Measurements from ENCODE around the gene ZC3H14. TPM values are rescaled to one million over a fixed set of nuclear protein-coding genes. Genes with fewer than 3 reads are reported as not detected.

Gene ZC3H14
- total RNA-seq, 1 donor from 2014 or later = 62.2 TPM

- no peak for TF ChIP-seq CTCF (IDR thresholded peaks at IDR 0.05)
- peaks cover 36 to 50% of the 10 kb centered on the region in 2 donors for H3K36me3 ChIP-seq
- intact Hi-C loops (cut with DNase I) = no loop called here
Measured at GRCh38 chr14:88612981-88613380, 50.1 kb downstream of the ZC3H14 start.

GRCh38 chr14:88613552-88614010, 50.7 kb downstream of the ZC3H14 start:
- peaks cover 30 to 44% of the 10 kb centered on the region in 2 donors for H3K36me3 ChIP-seq

More at GRCh38 chr14:88612981-88613380, 50.1 kb downstream of the ZC3H14 start:
- no peak overlapping the region for H3K4me3 ChIP-seq
- peak overlapping the region in 1 of 2 donors; percentile 60 for H3K27ac ChIP-seq
- no peak for DNase-seq (ENCODE audit: low spot score in 2 of 2)
- no peaks in the 10 kb centered on the region for H3K9me3 ChIP-seq
- H3K27me3 ChIP-seq = no peaks in the 10 kb centered on the region
- H3K4me1 ChIP-seq = peaks cover 5 to 8% of the 10 kb centered on the region in 2 donors

GRCh38 chr14:88614218-88614907, 51.5 kb downstream of the ZC3H14 start:
- Histone ChIP-seq H3K4me3 (no peak overlapping the region), H3K4me1 (peaks cover 5 to 8% of the 10 kb centered on the region in 2 donors), H3K27ac (peak overlapping the region; percentile 43 to 60), H3K9me3 (no peaks in the 10 kb centered on the region), H3K27me3 (no peaks in the 10 kb centered on the region), H3K36me3 (peaks cover 27 to 37% of the 10 kb centered on the region in 2 donors)
- intact Hi-C loops (cut with DNase I) = no loop called here
- no peak for TF ChIP-seq CTCF (IDR thresholded peaks at IDR 0.05)
- no peak for DNase-seq (ENCODE audit: low spot score in 2 of 2)

More at GRCh38 chr14:88613552-88614010, 50.7 kb downstream of the ZC3H14 start:
- Histone ChIP-seq H3K27ac (peak overlapping the region; percentile 43 to 60), H3K4me1 (peaks cover 5 to 8% of the 10 kb centered on the region in 2 donors), H3K4me3 (no peak overlapping the region), H3K27me3 (no peaks in the 10 kb centered on the region), H3K9me3 (no peaks in the 10 kb centered on the region)
- TF ChIP-seq CTCF (IDR thresholded peaks at IDR 0.05) = no peak
- no peak for DNase-seq (ENCODE audit: low spot score in 2 of 2)
- intact Hi-C loops (cut with DNase I) = no loop called here

- Histone ChIP-seq H3K27me3 (no peaks in the 10 kb centered on the region), H3K9me3 (no peaks in the 10 kb centered on the region), H3K4me1 (peaks cover 5 to 8% of the 10 kb centered on the region in 2 donors), H3K36me3 (peaks cover 6 to 14% of the 10 kb centered on the region in 2 donors), H3K4me3 (no peak overlapping the region), H3K27ac (no peak overlapping the region)
- intact Hi-C loops (cut with DNase I) = no loop called here
- DNase-seq (ENCODE audit: low spot score in 2 of 2) = no peak
- TF ChIP-seq CTCF (IDR thresholded peaks at IDR 0.05) = no peak
Measured at GRCh38 chr14:88616697-88617096, 53.9 kb downstream of the ZC3H14 start.

- no peaks in the 10 kb centered on the region for H3K9me3 ChIP-seq
- H3K27me3 ChIP-seq = no peaks in the 10 kb centered on the region
- no peak for TF ChIP-seq CTCF (IDR thresholded peaks at IDR 0.05)
- no peak overlapping the region for H3K4me3 ChIP-seq
- no peak overlapping the region for H3K27ac ChIP-seq
- DNase-seq (ENCODE audit: low spot score in 2 of 2) = no peak
- peaks cover under 1 to 10% of the 10 kb centered on the region in 2 donors for H3K36me3 ChIP-seq
- peaks cover 5 to 8% of the 10 kb centered on the region in 2 donors for H3K4me1 ChIP-seq
- intact Hi-C loops (cut with DNase I) = no loop called here
Measured at GRCh38 chr14:88617479-88617878, 54.6 kb downstream of the ZC3H14 start.
